Panc1 (cell line): ENCODE results near the gene SUPT3H. TPM values are rescaled to one million over a fixed set of nuclear protein-coding genes. Genes with fewer than 3 reads are reported as not detected.

Experiments
- ATAC-seq: fragments of 200-7000 bp; cut with Tn5 transposase; 2 replicates; pipeline ENCODE4 v1.9.1; 2020; ENCODE audit warnings: mild to moderate bottlenecking, moderate library complexity
- BruUV-seq: library from RNA; stranded (reverse); fragments of 400-500 nt; replicated peaks from 2 replicates; lab custom pipeline; 2021; lab: Mats Ljungman, UMichigan
- CTCF ChIA-PET: fragments of 300-600 bp; sonication (Branson Sonifier 250); formaldehyde crosslinking; loops from one replicate; lab custom pipeline; 2022; ENCODE audit warnings: antibody characterized with exemption; lab: Charles Lee
- POLR2A ChIA-PET: fragments of 300-600 bp; sonication (Branson Sonifier 250); formaldehyde crosslinking; loops from one replicate; lab custom pipeline; 2022; ENCODE audit warnings: antibody characterized with exemption; lab: Charles Lee
- DNase-seq: peaks from one replicate; pipeline ENCODE4 v3.0.0-alpha.2; 2010; ENCODE audit warnings: low read depth, low spot score
- H3K27ac ChIP-seq: 2 replicates; pipeline ENCODE4 v1.5.1; 2011; ENCODE audit warnings: mild to moderate bottlenecking, low read length, inconsistent platforms
- H3K27me3 ChIP-seq: fragments of 200-500 bp; sonication (Bioruptor generic); 2 replicates; pipeline ENCODE4 v1.6.0; 2014; ENCODE audit warnings: low read length, inconsistent platforms; ENCODE audit not compliant: control insufficient read depth, insufficient read depth
- H3K36me3 ChIP-seq: fragments of 200-500 bp; sonication (Bioruptor generic); 2 replicates; pipeline ENCODE4 v1.5.1; 2014; ENCODE audit warnings: inconsistent platforms, mild to moderate bottlenecking, low read length, moderate library complexity; ENCODE audit not compliant: control insufficient read depth, insufficient read depth
- H3K4me1 ChIP-seq: 2 replicates; pipeline ENCODE4 v1.5.1; 2011; ENCODE audit warnings: inconsistent platforms, mild to moderate bottlenecking, low read length, moderate library complexity; ENCODE audit not compliant: control insufficient read depth, insufficient read depth
- H3K4me3 ChIP-seq, 2 experiments: 2 replicates each; pipeline ENCODE4 v1.5.1; 2011 to 2012; ENCODE audit warnings: low read depth in 2 of 2, low read length in 2 of 2, mild to moderate bottlenecking in 2 of 2, inconsistent platforms in 1 of 2, moderate library complexity in 1 of 2
- H3K9me3 ChIP-seq: fragments of 200-500 bp; sonication (Bioruptor generic); 2 replicates; pipeline ENCODE4 v1.5.1; 2014; ENCODE audit warnings: low read depth, mild to moderate bottlenecking, inconsistent platforms, low read length, moderate library complexity; ENCODE audit not compliant: control insufficient read depth, insufficient read depth
- POLR2AphosphoS5 ChIP-seq: IDR thresholded peaks from 2 replicates; pipeline ENCODE4 v1.6.1; 2012; ENCODE audit warnings: mild to moderate bottlenecking, low read depth, low read length, moderate library complexity
- SIN3A ChIP-seq: IDR thresholded peaks from 2 replicates; pipeline ENCODE4 v1.6.1; 2012; ENCODE audit warnings: low read depth, mild to moderate bottlenecking, low read length, moderate library complexity, borderline replicate concordance; ENCODE audit not compliant: insufficient read depth
- TCF7L2 ChIP-seq: IDR thresholded peaks from 2 replicates; pipeline ENCODE4 v1.6.1; 2011; ENCODE audit warnings: mild to moderate bottlenecking, low read depth, low read length, inconsistent platforms
- in situ Hi-C: cut with HindIII; loops from 2 replicates; pipeline ENCODE4 v1.10.0; 2016; ENCODE audit warnings: low sequenced_read_pairs, low pct_unique_long_range_greater_than_20kb
- intact Hi-C: fragments of 100-400 bp; cut with micrococcal nuclease; formaldehyde crosslinking; loops from one replicate; pipeline ENCODE4 v1.10.0; 2022; ENCODE audit not compliant: unreplicated experiment
- total RNA-seq: library from RNA; stranded (reverse); gene quantifications from one replicate; pipeline ENCODE4 v1.2.1, GENCODE V29; 2021; ENCODE audit not compliant: unreplicated experiment
- TF ChIP-seq, protein P1 (sequence below), 2 experiments: IDR thresholded peaks; 2 replicates each; pipeline ENCODE4 v1.6.1; 2011 to 2012; ENCODE audit warnings: low read depth in 2 of 2, control low read depth in 1 of 2, low read length in 1 of 2, mild to moderate bottlenecking in 1 of 2, moderate library complexity in 1 of 2; ENCODE audit not compliant: insufficient read depth in 1 of 2
- TF ChIP-seq, protein P2 (sequence below): fragments of 450-650 bp; IDR thresholded peaks from 2 replicates; pipeline ENCODE4 v1.5.1; 2017; ENCODE audit warnings: mild to moderate bottlenecking

SUPT3H gene
- total RNA-seq, 1 experiment from 2014 or later, result 11.0 TPM

- no peak for TF ChIP-seq TCF7L2
- no peak for TF ChIP-seq SIN3A
- TF ChIP-seq, protein P1, sequence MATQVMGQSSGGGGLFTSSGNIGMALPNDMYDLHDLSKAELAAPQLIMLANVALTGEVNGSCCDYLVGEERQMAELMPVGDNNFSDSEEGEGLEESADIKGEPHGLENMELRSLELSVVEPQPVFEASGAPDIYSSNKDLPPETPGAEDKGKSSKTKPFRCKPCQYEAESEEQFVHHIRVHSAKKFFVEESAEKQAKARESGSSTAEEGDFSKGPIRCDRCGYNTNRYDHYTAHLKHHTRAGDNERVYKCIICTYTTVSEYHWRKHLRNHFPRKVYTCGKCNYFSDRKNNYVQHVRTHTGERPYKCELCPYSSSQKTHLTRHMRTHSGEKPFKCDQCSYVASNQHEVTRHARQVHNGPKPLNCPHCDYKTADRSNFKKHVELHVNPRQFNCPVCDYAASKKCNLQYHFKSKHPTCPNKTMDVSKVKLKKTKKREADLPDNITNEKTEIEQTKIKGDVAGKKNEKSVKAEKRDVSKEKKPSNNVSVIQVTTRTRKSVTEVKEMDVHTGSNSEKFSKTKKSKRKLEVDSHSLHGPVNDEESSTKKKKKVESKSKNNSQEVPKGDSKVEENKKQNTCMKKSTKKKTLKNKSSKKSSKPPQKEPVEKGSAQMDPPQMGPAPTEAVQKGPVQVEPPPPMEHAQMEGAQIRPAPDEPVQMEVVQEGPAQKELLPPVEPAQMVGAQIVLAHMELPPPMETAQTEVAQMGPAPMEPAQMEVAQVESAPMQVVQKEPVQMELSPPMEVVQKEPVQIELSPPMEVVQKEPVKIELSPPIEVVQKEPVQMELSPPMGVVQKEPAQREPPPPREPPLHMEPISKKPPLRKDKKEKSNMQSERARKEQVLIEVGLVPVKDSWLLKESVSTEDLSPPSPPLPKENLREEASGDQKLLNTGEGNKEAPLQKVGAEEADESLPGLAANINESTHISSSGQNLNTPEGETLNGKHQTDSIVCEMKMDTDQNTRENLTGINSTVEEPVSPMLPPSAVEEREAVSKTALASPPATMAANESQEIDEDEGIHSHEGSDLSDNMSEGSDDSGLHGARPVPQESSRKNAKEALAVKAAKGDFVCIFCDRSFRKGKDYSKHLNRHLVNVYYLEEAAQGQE (IDR thresholded peaks at IDR 0.05; ENCODE audit: insufficient read depth in 1 of 2, low read depth in 2 of 2, low read length in 1 of 2), result no peak
- TF ChIP-seq POLR2AphosphoS5, result no peak
- TF ChIP-seq, protein P2, sequence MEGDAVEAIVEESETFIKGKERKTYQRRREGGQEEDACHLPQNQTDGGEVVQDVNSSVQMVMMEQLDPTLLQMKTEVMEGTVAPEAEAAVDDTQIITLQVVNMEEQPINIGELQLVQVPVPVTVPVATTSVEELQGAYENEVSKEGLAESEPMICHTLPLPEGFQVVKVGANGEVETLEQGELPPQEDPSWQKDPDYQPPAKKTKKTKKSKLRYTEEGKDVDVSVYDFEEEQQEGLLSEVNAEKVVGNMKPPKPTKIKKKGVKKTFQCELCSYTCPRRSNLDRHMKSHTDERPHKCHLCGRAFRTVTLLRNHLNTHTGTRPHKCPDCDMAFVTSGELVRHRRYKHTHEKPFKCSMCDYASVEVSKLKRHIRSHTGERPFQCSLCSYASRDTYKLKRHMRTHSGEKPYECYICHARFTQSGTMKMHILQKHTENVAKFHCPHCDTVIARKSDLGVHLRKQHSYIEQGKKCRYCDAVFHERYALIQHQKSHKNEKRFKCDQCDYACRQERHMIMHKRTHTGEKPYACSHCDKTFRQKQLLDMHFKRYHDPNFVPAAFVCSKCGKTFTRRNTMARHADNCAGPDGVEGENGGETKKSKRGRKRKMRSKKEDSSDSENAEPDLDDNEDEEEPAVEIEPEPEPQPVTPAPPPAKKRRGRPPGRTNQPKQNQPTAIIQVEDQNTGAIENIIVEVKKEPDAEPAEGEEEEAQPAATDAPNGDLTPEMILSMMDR, result no peak
- ChIA-PET POLR2A (no interaction called here), CTCF (no interaction called here)
- Histone ChIP-seq H3K36me3 (no peaks in the 10 kb centered on the region), H3K27me3 (no peaks in the 10 kb centered on the region), H3K4me1 (no peaks in the 10 kb centered on the region), H3K27ac (no peak overlapping the region), H3K9me3 (no peaks in the 10 kb centered on the region), H3K4me3 (no peak overlapping the region)
- DNase-seq (no peak), ATAC-seq (no peak)
- intact Hi-C loops (no loop called here), in situ Hi-C loops (no loop called here)
- BruUV-seq, result no TSS peak
Observed at GRCh38 chr6:45155341-45155894, 222.3 kb downstream of the SUPT3H start.

GRCh38 chr6:45154679-45155078, 223.1 kb downstream of the SUPT3H start:
- Histone ChIP-seq H3K9me3 (no peaks in the 10 kb centered on the region), H3K4me1 (no peaks in the 10 kb centered on the region), H3K36me3 (no peaks in the 10 kb centered on the region), H3K27ac (no peak overlapping the region), H3K4me3 (no peak overlapping the region), H3K27me3 (no peaks in the 10 kb centered on the region)
- intact Hi-C loops, result no loop called here
- ChIA-PET POLR2A (no interaction called here), CTCF (no interaction called here)
- DNase-seq, result no peak
- no TSS peak for BruUV-seq
- no peak for ATAC-seq
- in situ Hi-C loops, result no loop called here
- TF ChIP-seq, protein P2, result no peak
- no peak for TF ChIP-seq SIN3A
- no peak for TF ChIP-seq POLR2AphosphoS5
- no peak for TF ChIP-seq TCF7L2
- TF ChIP-seq, protein P1 (IDR thresholded peaks at IDR 0.05; ENCODE audit: insufficient read depth in 1 of 2, low read depth in 2 of 2, low read length in 1 of 2), result no peak
